Activated CD8-positive, alpha-beta T cell treated with anti-CD3 and anti-CD28 coated beads, Interleukin-2, amount 10 ng/mL, durations not matched to agents 7 days and 5 days (primary cell): Measurements from ENCODE around the gene C1orf198. TPM values are rescaled to one million over a fixed set of nuclear protein-coding genes. Genes with fewer than 3 reads are reported as not detected.
A peak's percentile ranks its signal among the peaks of the same experiment; 100 is the strongest.

Experiments
- ATAC-seq: fragments of 150-1000 bp; cut with Tn5 transposase; one replicate; pipeline ENCODE4 v1.10.0; 2021; ENCODE audit warnings: moderate library complexity
- CTCF ChIA-PET: fragments of 350-600 bp; sonication (Branson Sonifier 250); formaldehyde crosslinking; loops from one replicate; lab custom pipeline; 2021; ENCODE audit warnings: antibody characterized with exemption; lab: Charles Lee
- POLR2A ChIA-PET: fragments of 350-600 bp; sonication (Branson Sonifier 250); formaldehyde crosslinking; loops from one replicate; lab custom pipeline; 2021; ENCODE audit warnings: antibody characterized with exemption; lab: Charles Lee
- DNase-seq: peaks from one replicate; pipeline ENCODE4 v3.0.0-alpha.2; 2020
- H3K27ac Mint-ChIP-seq: one replicate; pipeline ENCODE4 v1.8.0; 2021; ENCODE audit warnings: mild to moderate bottlenecking, mixed read lengths
- H3K27me3 Mint-ChIP-seq: one replicate; pipeline ENCODE4 v1.8.0; 2021; ENCODE audit warnings: low read depth, mixed read lengths
- H3K36me3 Mint-ChIP-seq: one replicate; pipeline ENCODE4 v1.8.0; 2021; ENCODE audit warnings: low read depth, mixed read lengths
- H3K4me1 Mint-ChIP-seq: one replicate; pipeline ENCODE4 v1.8.0; 2021; ENCODE audit warnings: low read depth, mixed read lengths
- H3K4me3 Mint-ChIP-seq: one replicate; pipeline ENCODE4 v1.8.0; 2021; ENCODE audit warnings: mild to moderate bottlenecking, mixed read lengths
- H3K9me3 Mint-ChIP-seq: one replicate; pipeline ENCODE4 v1.8.0; 2022; ENCODE audit warnings: mixed read lengths; ENCODE audit not compliant: insufficient read depth
- total RNA-seq, 2 experiments: library from RNA; stranded (reverse); gene quantifications; one replicate each; pipeline ENCODE4 v1.2.3, GENCODE V29; 2021

The C1orf198 gene
- total RNA-seq, 2 experiments from 2014 or later = 2.5 to 2.6 TPM

DNA sequence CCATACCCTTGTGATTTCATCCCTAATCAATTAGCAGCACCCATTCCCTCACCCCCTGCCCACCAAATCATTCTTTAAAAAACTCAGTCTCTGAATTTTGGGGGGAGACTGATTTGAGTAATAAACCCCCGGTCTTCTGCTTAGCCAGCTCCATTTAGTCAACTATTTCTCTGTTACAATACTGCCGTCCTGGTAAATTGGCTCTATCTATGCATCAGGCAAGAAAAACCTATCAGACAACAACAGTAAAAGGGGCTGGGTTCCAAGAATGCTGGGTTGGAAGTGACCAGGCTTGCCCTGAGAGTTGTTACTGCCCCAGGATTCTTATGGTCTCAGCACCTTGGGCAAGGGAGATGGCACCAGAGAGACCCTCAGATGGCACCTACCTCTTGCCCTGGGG lies 16.3 kb upstream of the C1orf198 start:
- POLR2A ChIA-PET = no interaction called here
- H3K27me3 Mint-ChIP-seq = peaks cover 21% of the 10 kb centered on the region

GRCh38 chr1:230883967-230884366 lies 15.6 kb upstream of the C1orf198 start:
- H3K4me3 Mint-ChIP-seq = no peak overlapping the region
- H3K9me3 Mint-ChIP-seq = no peaks in the 10 kb centered on the region
- H3K36me3 Mint-ChIP-seq = no peaks in the 10 kb centered on the region
- ATAC-seq = no peak
- no peak overlapping the region for H3K27ac Mint-ChIP-seq
- no peak for DNase-seq
- H3K27me3 Mint-ChIP-seq = peaks cover 22% of the 10 kb centered on the region
- CTCF ChIA-PET = no interaction called here
- POLR2A ChIA-PET = no interaction called here
- H3K4me1 Mint-ChIP-seq = no peaks in the 10 kb centered on the region

More for the DNA sequence above, 16.3 kb upstream of the C1orf198 start:
- Mint-ChIP-seq H3K27ac (no peak overlapping the region), H3K9me3 (no peaks in the 10 kb centered on the region), H3K36me3 (no peaks in the 10 kb centered on the region), H3K4me3 (no peak overlapping the region), H3K4me1 (no peaks in the 10 kb centered on the region)
- no peak for DNase-seq
- CTCF ChIA-PET = no interaction called here
- no peak for ATAC-seq

DNA sequence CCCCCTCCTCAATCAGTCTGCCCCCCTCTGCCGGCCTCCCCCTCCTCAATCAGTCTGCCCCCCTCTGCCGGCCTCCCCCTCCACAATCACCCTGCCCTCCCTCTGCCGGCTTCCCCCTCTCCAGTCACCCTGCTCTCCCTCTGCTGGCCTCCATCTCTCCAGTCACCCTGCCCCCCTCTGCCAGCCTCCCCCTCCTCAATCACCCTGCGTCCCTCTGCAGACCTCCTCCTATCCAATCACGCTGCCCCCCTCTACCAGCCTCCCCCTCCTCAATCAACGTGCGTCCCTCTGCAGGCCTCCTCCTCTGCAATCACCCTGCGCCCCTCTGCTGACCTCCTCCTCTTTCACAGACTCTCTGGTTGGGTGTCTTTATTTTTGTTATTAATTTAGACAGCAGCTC lies 11.5 kb upstream of the C1orf198 start:
- no peak for ATAC-seq
- H3K4me3 Mint-ChIP-seq = no peak overlapping the region

DNA sequence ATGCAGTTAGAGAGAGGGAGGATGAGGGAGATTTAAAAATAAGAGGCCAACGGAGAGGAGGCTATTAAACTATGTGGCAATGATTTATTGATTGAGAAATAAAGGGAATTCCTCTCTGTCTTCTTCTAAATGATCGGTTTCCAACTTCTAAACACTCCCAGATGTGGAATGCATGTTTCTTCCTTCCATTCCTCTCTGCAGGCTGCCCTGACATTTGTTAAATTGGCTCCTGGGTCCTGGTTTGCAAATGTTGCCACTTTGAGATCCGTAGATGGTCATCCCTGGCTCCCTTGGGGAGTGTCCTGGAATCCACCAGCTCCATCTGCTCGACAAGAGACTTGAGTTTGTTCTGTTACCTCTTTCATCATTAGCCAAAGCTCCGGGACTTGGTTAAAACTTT lies 10.3 kb upstream of the C1orf198 start:
- Mint-ChIP-seq H3K9me3 (no peaks in the 10 kb centered on the region), H3K27me3 (peaks cover 42% of the 10 kb centered on the region), H3K36me3 (no peaks in the 10 kb centered on the region), H3K4me3 (no peak overlapping the region), H3K27ac (no peak overlapping the region), H3K4me1 (no peaks in the 10 kb centered on the region)
- CTCF ChIA-PET = no interaction called here
- DNase-seq (no peak), ATAC-seq (no peak)
- POLR2A ChIA-PET = no interaction called here

More for the DNA sequence above, 11.5 kb upstream of the C1orf198 start:
- no peak for DNase-seq
- H3K27ac Mint-ChIP-seq = no peak overlapping the region
- no peaks in the 10 kb centered on the region for H3K9me3 Mint-ChIP-seq
- ChIA-PET POLR2A (no interaction called here), CTCF (no interaction called here)
- H3K4me1 Mint-ChIP-seq = no peaks in the 10 kb centered on the region
- H3K36me3 Mint-ChIP-seq = no peaks in the 10 kb centered on the region
- H3K27me3 Mint-ChIP-seq = peaks cover 42% of the 10 kb centered on the region

- H3K27me3 Mint-ChIP-seq = peaks cover 42% of the 10 kb centered on the region
- H3K36me3 Mint-ChIP-seq = no peaks in the 10 kb centered on the region
These were observed 9.7 kb upstream of the C1orf198 start for GRCh38 chr1:230877924-230878590.

DNA sequence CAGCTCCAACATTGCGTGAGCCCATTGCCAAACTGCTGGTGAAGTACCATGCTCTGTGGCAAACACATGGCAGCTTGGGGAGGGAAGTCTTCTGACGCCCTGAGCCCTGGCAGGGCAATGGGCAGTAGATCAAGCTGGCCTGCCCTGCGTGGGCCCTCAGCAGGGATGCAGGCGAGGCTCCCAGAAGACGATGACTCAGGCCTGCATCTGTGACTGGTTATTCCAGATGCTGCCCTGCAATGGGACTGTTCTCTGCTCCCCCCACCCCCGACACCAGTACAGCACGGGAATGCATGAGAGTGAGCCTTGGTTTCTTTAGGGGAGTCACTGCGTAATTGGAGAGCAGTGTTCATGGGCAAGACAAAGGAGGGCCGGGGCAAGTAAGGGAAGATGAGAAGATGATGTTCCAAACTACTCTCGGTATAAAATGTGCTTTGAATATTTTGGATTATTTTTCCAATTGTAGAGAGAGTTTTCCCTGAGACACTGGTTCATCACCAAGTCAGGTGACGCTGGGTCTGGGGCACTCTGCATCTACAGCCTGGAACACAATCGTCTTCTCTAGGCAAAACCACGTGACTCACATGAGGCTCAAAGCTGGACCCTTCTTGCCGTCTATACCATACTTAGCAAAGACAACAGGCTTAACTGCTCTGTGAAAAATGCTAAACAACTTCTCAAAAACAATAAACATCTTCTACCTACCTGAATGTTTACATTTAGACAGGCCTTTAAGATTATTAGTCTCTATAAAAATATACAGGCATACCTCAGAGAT lies 9.0 kb upstream of the C1orf198 start:
- POLR2A ChIA-PET = no interaction called here
- H3K4me3 Mint-ChIP-seq = no peak overlapping the region
- H3K4me1 Mint-ChIP-seq = no peaks in the 10 kb centered on the region
- DNase-seq = no peak
- CTCF ChIA-PET = no interaction called here
- peaks cover 39% of the 10 kb centered on the region for H3K27me3 Mint-ChIP-seq
- no peak overlapping the region for H3K27ac Mint-ChIP-seq
- H3K9me3 Mint-ChIP-seq = no peaks in the 10 kb centered on the region
- ATAC-seq = no peak
- no peaks in the 10 kb centered on the region for H3K36me3 Mint-ChIP-seq

More at GRCh38 chr1:230877924-230878590, 9.7 kb upstream of the C1orf198 start:
- Mint-ChIP-seq H3K9me3 (no peaks in the 10 kb centered on the region), H3K4me3 (no peak overlapping the region), H3K27ac (no peak overlapping the region), H3K4me1 (no peaks in the 10 kb centered on the region)
- DNase-seq (no peak), ATAC-seq (no peak)
- ChIA-PET POLR2A (no interaction called here), CTCF (no interaction called here)

DNA sequence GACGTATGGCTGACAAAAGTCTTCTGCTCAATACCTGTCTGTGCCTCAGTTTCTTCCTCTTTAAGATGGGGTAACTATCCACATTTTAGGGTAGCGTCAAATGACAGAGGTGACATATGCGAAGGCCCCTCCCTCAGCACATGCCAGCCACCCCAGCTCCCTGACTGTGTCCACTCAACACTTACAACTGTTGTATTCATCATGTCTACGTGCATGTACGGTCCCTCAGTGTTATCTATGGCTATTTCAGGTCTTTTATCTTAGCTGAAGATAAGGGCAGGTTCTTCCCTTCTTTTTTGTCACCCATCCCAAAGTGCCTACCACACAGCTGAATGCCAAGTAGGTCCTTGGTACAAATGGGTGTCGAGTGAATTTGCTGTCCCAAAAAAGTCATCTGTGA lies 8.3 kb upstream of the C1orf198 start:
- POLR2A ChIA-PET = no interaction called here
- Mint-ChIP-seq H3K4me1 (no peaks in the 10 kb centered on the region), H3K27ac (no peak overlapping the region), H3K27me3 (peaks cover 43% of the 10 kb centered on the region), H3K4me3 (no peak overlapping the region), H3K36me3 (no peaks in the 10 kb centered on the region), H3K9me3 (no peaks in the 10 kb centered on the region)
- ATAC-seq = no peak
- CTCF ChIA-PET = no interaction called here
- no peak for DNase-seq

DNA sequence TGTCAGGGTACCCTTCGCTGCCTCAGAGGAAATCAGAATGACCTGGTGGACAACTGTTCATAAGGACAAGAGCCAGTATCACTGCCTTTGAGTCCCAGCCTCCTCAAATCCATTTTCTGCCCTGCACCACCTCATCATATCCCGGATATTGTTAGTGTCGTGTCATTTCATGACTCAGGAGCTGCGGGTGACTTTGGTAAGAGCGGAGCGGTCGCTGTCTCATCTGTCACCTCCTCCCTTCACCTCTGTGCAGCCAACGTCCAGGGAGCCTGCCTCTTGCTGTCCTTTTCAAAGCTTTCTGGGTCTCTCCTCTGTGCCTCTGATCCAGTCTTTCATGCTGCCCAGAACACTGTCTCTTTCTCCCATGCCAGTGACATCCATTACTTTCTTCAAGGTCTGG lies 7.0 kb upstream of the C1orf198 start:
- POLR2A ChIA-PET = no interaction called here
- Mint-ChIP-seq H3K36me3 (no peaks in the 10 kb centered on the region), H3K9me3 (no peaks in the 10 kb centered on the region), H3K27me3 (peaks cover 45% of the 10 kb centered on the region), H3K4me3 (no peak overlapping the region), H3K4me1 (no peaks in the 10 kb centered on the region), H3K27ac (no peak overlapping the region)
- ATAC-seq (no peak), DNase-seq (no peak)
- CTCF ChIA-PET = no interaction called here

GRCh38 chr1:230870916-230871315 lies 2.6 kb upstream of the C1orf198 start:
- no peaks in the 10 kb centered on the region for H3K9me3 Mint-ChIP-seq
- no peak for DNase-seq
- no peak overlapping the region for H3K27ac Mint-ChIP-seq
- H3K27me3 Mint-ChIP-seq = peaks cover 50% of the 10 kb centered on the region
- ChIA-PET CTCF (no interaction called here), POLR2A (interaction anchor here (0.6 kb wide), 1 partner anchor 464 kb away, joined by 3 read pairs; no protein-coding TSS in a partner anchor)
- H3K4me3 Mint-ChIP-seq = no peak overlapping the region
- no peak for ATAC-seq
- no peaks in the 10 kb centered on the region for H3K36me3 Mint-ChIP-seq
- peaks cover 16% of the 10 kb centered on the region for H3K4me1 Mint-ChIP-seq

GRCh38 chr1:230869500-230869899 lies 1.2 kb upstream of the C1orf198 start:
- Mint-ChIP-seq H3K4me1 (peaks cover 16% of the 10 kb centered on the region), H3K27ac (no peak overlapping the region), H3K9me3 (no peaks in the 10 kb centered on the region), H3K4me3 (peak overlapping the region; percentile 76), H3K36me3 (no peaks in the 10 kb centered on the region), H3K27me3 (peaks cover 44% of the 10 kb centered on the region)
- CTCF ChIA-PET = no interaction called here
- ATAC-seq = no peak
- POLR2A ChIA-PET = no interaction called here
- DNase-seq = no peak

GRCh38 chr1:230868736-230869385 lies 540 bp upstream of the C1orf198 start:
- CTCF ChIA-PET = no interaction called here
- H3K4me1 Mint-ChIP-seq = peaks cover 16% of the 10 kb centered on the region

More at GRCh38 chr1:230868736-230869385, 540 bp upstream of the C1orf198 start:
- Mint-ChIP-seq H3K36me3 (no peaks in the 10 kb centered on the region), H3K9me3 (no peaks in the 10 kb centered on the region), H3K27ac (no peak overlapping the region), H3K4me3 (peak overlapping the region; percentile 76), H3K27me3 (peaks cover 41% of the 10 kb centered on the region)
- no peak for DNase-seq
- peak; percentile 69 for ATAC-seq
- POLR2A ChIA-PET = no interaction called here
